GM18867 (cell line): ENCODE measurements around the gene DUSP2.

Experiments used
- ATAC-seq: cut with Tn5 transposase; IDR thresholded peaks from one replicate; pipeline ENCODE4 v1.9.1; 2021; ENCODE audit warnings: mild to moderate bottlenecking, moderate library complexity; ENCODE audit not compliant: unreplicated experiment

Gene DUSP2

GRCh38 chr2:96116424-96116878 is 28.8 kb downstream of the DUSP2 start, which contains the start of gene ADRA2B:
Gene ADRA2B (minus strand): TSS chr2:96116571. CDS start chr2:96116149, 422 bp downstream.
- ATAC-seq, result peak; percentile 38

GRCh38 chr2:96115631-96116423 is 29.4 kb downstream of the DUSP2 start:
- ATAC-seq, result peak; percentile 2

GRCh38 chr2:96114903-96115581 is 30.2 kb downstream of the DUSP2 start:
- no peak for ATAC-seq

GRCh38 chr2:96114546-96114902 is 30.7 kb downstream of the DUSP2 start:
- no peak for ATAC-seq

- ATAC-seq, result no peak
Observed at GRCh38 chr2:96113951-96114350, 31.3 kb downstream of the DUSP2 start.

GRCh38 chr2:96113367-96113677 is 31.9 kb downstream of the DUSP2 start:
- ATAC-seq, result no peak

GRCh38 chr2:96112501-96113366 is 32.5 kb downstream of the DUSP2 start:
- no peak for ATAC-seq

GRCh38 chr2:96111823-96112500 is 33.3 kb downstream of the DUSP2 start:
- no peak for ATAC-seq

- no peak for ATAC-seq
Observed at GRCh38 chr2:96111257-96111640, 34.0 kb downstream of the DUSP2 start.

- no peak for ATAC-seq
Observed at GRCh38 chr2:96110621-96111256, 34.5 kb downstream of the DUSP2 start.

GRCh38 chr2:96109931-96110511 is 35.2 kb downstream of the DUSP2 start:
- ATAC-seq, result no peak

GRCh38 chr2:96109361-96109680 is 35.9 kb downstream of the DUSP2 start:
- ATAC-seq, result no peak

- ATAC-seq, result no peak
Observed at GRCh38 chr2:96108541-96109360, 36.5 kb downstream of the DUSP2 start.

- ATAC-seq, result no peak
Observed at GRCh38 chr2:96108151-96108540, 37.1 kb downstream of the DUSP2 start.

GRCh38 chr2:96107708-96108065 is 37.6 kb downstream of the DUSP2 start:
- ATAC-seq, result no peak

- ATAC-seq, result no peak
Observed at GRCh38 chr2:96106991-96107707, 38.1 kb downstream of the DUSP2 start.

- ATAC-seq, result no peak
Observed at GRCh38 chr2:96105994-96106715, 39.1 kb downstream of the DUSP2 start.
